ENCODE data around the gene ZNF775.

Gene ZNF775

GRCh38 chr7:150369748-150370501, 9.2 kb upstream of the ZNF775 start:
- no peak for DNase-seq

GRCh38 chr7:150370612-150371071, 8.5 kb upstream of the ZNF775 start:
- DNase-seq, result no peak

GRCh38 chr7:150371131-150371995, 7.8 kb upstream of the ZNF775 start:
- no peak for DNase-seq

GRCh38 chr7:150371996-150372270, 7.2 kb upstream of the ZNF775 start:
- DNase-seq, result no peak

GRCh38 chr7:150372271-150373048, 6.7 kb upstream of the ZNF775 start:
- DNase-seq, result no peak

GRCh38 chr7:150373049-150373801, 5.9 kb upstream of the ZNF775 start:
- no peak for DNase-seq

GRCh38 chr7:150374026-150374425, 5.1 kb upstream of the ZNF775 start:
- no peak for DNase-seq

GRCh38 chr7:150374472-150374871, 4.7 kb upstream of the ZNF775 start:
- DNase-seq, result no peak

GRCh38 chr7:150375662-150376521, 3.2 kb upstream of the ZNF775 start:
- DNase-seq, result no peak

GRCh38 chr7:150376560-150376959, 2.6 kb upstream of the ZNF775 start:
- DNase-seq, result no peak

GRCh38 chr7:150377196-150377595, 1.9 kb upstream of the ZNF775 start:
- no peak for DNase-seq

- DNase-seq, result no peak
These were observed 1.5 kb upstream of the ZNF775 start for GRCh38 chr7:150377635-150378034.

- DNase-seq, result peak; percentile 56 to 58
These were observed 846 bp upstream of the ZNF775 start for GRCh38 chr7:150378115-150378852.

- no peak for DNase-seq
These were observed 580 bp downstream of the ZNF775 start for GRCh38 chr7:150379441-150380379.

- no peak for DNase-seq
These were observed 1.3 kb downstream of the ZNF775 start for GRCh38 chr7:150380463-150380862.

GRCh38 chr7:150381096-150381495, 2.0 kb downstream of the ZNF775 start:
- no peak for DNase-seq

GRCh38 chr7:150381785-150382122, 2.6 kb downstream of the ZNF775 start:
- DNase-seq, result no peak

- no peak for DNase-seq
These were observed 3.2 kb downstream of the ZNF775 start for GRCh38 chr7:150382123-150382843.

GRCh38 chr7:150382844-150383225, 3.7 kb downstream of the ZNF775 start:
- no peak for DNase-seq
